ENCODE data around the gene PGBD5.
"Not testable (repeated sequence)": the region's sequence is repeated elsewhere in the genome, so short reads cannot be mapped to it uniquely, and the experiment has no call there.

PGBD5 gene

GRCh38 chr1:230425252-230426091 is 660 bp downstream of the PGBD5 start:
- no peak overlapping the region for H3K27ac ChIP-seq (ENCODE audit: low read depth in 2 of 2, low read length in 2 of 2)
- no peaks in the 10 kb centered on the region for H3K9me3 ChIP-seq (ENCODE audit: control insufficient read depth in 2 of 2, low read length in 2 of 2)
- no peak overlapping the region for H3K9ac ChIP-seq (ENCODE audit: low read depth in 1 of 2, low read length in 2 of 2)
- H3K36me3 ChIP-seq (ENCODE audit: control insufficient read depth in 2 of 2, insufficient read depth in 2 of 2, low read length in 2 of 2), result no peaks in the 10 kb centered on the region
- H3K4me3 ChIP-seq (ENCODE audit: low read length in 2 of 2), result peak overlapping the region; percentile 34 to 61
- H3K27me3 ChIP-seq (ENCODE audit: control insufficient read depth in 2 of 2, insufficient read depth in 2 of 2, low read length in 2 of 2), result peaks cover 26 to 33% of the 10 kb centered on the region in 2 donors
- H3K4me1 ChIP-seq (ENCODE audit: control insufficient read depth in 2 of 2, insufficient read depth in 2 of 2, low read length in 2 of 2), result peaks cover 2 to 12% of the 10 kb centered on the region in 2 donors

DNA sequence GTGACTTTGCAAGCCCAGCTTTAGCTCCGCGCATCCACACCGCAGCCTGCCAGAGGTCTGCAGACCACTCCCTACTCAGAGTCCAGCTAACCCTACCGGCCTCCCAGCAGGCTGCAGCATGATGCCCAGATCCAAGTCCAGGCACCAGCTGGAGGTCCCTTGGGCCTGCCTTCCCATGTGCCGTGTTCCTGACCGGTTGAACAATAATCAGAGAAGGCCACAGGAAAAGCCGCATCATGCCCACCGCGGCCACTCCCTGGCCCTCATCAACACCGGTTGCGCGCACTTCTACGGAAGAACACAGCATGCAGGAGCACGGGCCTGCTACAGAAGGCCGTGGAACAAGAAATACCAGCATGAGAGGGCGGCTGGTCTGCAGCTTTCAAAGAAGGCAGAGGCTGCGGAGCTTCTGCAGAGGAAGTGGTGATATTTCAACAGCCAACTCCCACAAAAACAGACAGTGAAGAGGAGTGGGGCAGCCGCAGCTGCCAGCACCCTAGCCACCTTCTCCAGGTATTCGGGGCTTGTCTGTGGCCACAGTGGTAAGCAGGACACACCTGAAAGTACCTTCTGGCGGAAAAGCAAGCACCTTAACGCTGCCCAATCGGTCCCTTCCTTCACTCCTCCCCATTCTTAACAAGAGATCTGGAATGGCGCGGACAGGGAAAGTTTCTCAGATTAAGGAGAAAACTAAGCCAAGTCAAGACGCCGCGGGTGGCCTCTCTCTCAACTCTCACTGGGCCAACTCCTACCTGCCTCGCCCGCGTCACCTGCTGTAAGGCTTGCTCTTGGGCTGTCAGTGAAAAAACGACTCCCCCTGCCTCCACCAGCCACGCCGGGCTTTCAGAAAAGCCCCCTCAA is 1.5 kb downstream of the PGBD5 start:
- Histone ChIP-seq H3K4me1 (ENCODE audit: control insufficient read depth in 2 of 2, insufficient read depth in 2 of 2, low read length in 2 of 2) (peaks cover 2 to 12% of the 10 kb centered on the region in 2 donors), H3K27me3 (ENCODE audit: control insufficient read depth in 2 of 2, insufficient read depth in 2 of 2, low read length in 2 of 2) (peaks cover 26 to 33% of the 10 kb centered on the region in 2 donors), H3K9me3 (ENCODE audit: control insufficient read depth in 2 of 2, low read length in 2 of 2) (no peaks in the 10 kb centered on the region), H3K9ac (ENCODE audit: low read depth in 1 of 2, low read length in 2 of 2) (peak overlapping the region in 1 of 2 donors; percentile 10), H3K4me3 (ENCODE audit: low read length in 2 of 2) (peak overlapping the region; percentile 34 to 61), H3K27ac (ENCODE audit: low read depth in 2 of 2, low read length in 2 of 2) (no peak overlapping the region), H3K36me3 (ENCODE audit: control insufficient read depth in 2 of 2, insufficient read depth in 2 of 2, low read length in 2 of 2) (no peaks in the 10 kb centered on the region)

DNA sequence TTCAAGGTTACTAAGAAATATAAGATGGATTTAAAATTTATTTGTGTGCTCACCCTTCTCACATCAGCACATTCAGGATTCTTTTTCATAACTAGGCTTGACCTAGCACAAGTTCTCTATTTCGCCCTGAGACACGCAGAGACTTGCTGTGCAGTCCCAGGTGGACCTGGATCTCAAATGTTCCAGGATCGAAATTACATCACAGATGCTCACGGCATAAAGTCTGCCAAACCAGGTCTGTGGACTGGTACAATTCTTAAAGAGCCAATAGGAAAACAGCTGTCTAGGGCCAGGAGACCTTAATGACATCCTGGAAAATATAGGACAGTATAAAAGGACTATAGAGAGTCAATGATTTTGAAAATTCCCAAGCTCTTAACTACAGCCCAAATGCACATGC is 2.2 kb downstream of the PGBD5 start:
- no peak overlapping the region for H3K27ac ChIP-seq (ENCODE audit: low read depth in 2 of 2, low read length in 2 of 2)
- no peak overlapping the region for H3K4me3 ChIP-seq (ENCODE audit: low read length in 2 of 2)
- H3K27me3 ChIP-seq (ENCODE audit: control insufficient read depth in 2 of 2, insufficient read depth in 2 of 2, low read length in 2 of 2), result peaks cover 26 to 33% of the 10 kb centered on the region in 2 donors
- peaks cover 2 to 12% of the 10 kb centered on the region in 2 donors for H3K4me1 ChIP-seq (ENCODE audit: control insufficient read depth in 2 of 2, insufficient read depth in 2 of 2, low read length in 2 of 2)
- no peaks in the 10 kb centered on the region for H3K36me3 ChIP-seq (ENCODE audit: control insufficient read depth in 2 of 2, insufficient read depth in 2 of 2, low read length in 2 of 2)
- H3K9ac ChIP-seq (ENCODE audit: low read depth in 1 of 2, low read length in 2 of 2), result no peak overlapping the region
- H3K9me3 ChIP-seq (ENCODE audit: control insufficient read depth in 2 of 2, low read length in 2 of 2), result no peaks in the 10 kb centered on the region

DNA sequence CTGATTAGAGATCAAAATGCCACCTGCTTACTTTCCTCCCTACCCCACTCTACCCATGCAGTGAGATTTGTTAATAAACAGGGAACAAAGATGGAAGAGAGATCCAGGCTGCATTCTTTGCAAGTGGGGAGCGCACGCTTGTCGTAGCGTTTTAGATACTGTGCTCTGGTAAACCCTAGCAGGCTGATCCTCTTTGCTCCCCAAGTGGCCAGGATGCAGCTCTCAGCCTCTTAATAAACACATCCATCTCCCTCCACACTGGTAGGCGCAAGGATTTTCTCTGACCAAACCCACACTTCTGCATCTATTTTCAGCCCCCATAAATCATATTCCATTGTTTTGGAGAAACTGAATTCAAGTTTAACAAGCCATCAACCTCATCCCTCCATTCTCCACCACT is 2.9 kb downstream of the PGBD5 start:
- Histone ChIP-seq H3K27me3 (ENCODE audit: control insufficient read depth in 2 of 2, insufficient read depth in 2 of 2, low read length in 2 of 2) (peaks cover 26 to 33% of the 10 kb centered on the region in 2 donors), H3K4me1 (ENCODE audit: control insufficient read depth in 2 of 2, insufficient read depth in 2 of 2, low read length in 2 of 2) (peaks cover 2 to 12% of the 10 kb centered on the region in 2 donors), H3K4me3 (ENCODE audit: low read length in 2 of 2) (no peak overlapping the region), H3K27ac (ENCODE audit: low read depth in 2 of 2, low read length in 2 of 2) (no peak overlapping the region), H3K9me3 (ENCODE audit: control insufficient read depth in 2 of 2, low read length in 2 of 2) (no peaks in the 10 kb centered on the region), H3K9ac (ENCODE audit: low read depth in 1 of 2, low read length in 2 of 2) (no peak overlapping the region), H3K36me3 (ENCODE audit: control insufficient read depth in 2 of 2, insufficient read depth in 2 of 2, low read length in 2 of 2) (no peaks in the 10 kb centered on the region)

GRCh38 chr1:230422221-230422981 is 3.7 kb downstream of the PGBD5 start:
- Histone ChIP-seq H3K9me3 (ENCODE audit: control insufficient read depth in 2 of 2, low read length in 2 of 2) (no peaks in the 10 kb centered on the region), H3K4me3 (ENCODE audit: low read length in 2 of 2) (no peak overlapping the region), H3K27me3 (ENCODE audit: control insufficient read depth in 2 of 2, insufficient read depth in 2 of 2, low read length in 2 of 2) (peaks cover 26 to 33% of the 10 kb centered on the region in 2 donors), H3K4me1 (ENCODE audit: control insufficient read depth in 2 of 2, insufficient read depth in 2 of 2, low read length in 2 of 2) (peaks cover 2 to 12% of the 10 kb centered on the region in 2 donors), H3K9ac (ENCODE audit: low read depth in 1 of 2, low read length in 2 of 2) (no peak overlapping the region), H3K36me3 (ENCODE audit: control insufficient read depth in 2 of 2, insufficient read depth in 2 of 2, low read length in 2 of 2) (no peaks in the 10 kb centered on the region), H3K27ac (ENCODE audit: low read depth in 2 of 2, low read length in 2 of 2) (no peak overlapping the region)

DNA sequence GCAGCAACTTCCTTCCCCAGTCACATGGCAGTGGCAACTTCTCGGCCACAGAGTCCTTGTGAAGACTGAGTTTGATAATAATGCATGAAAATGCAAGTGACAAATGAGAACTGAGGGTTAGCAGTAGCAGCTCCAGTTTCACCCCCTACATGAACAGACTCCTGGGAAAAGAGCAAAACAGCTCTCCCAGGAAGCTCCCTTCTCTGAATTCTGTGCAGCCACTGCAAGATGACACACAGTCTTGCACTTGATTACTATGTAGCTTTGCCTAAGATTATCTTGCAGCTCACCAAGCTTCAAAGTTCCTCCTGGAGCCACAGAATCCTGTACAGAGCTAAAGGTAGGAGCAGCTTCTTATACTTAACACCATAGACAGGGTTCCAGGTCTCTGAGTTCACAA is 4.7 kb downstream of the PGBD5 start:
- H3K27me3 ChIP-seq (ENCODE audit: control insufficient read depth in 2 of 2, insufficient read depth in 2 of 2, low read length in 2 of 2), result peaks cover 19 to 31% of the 10 kb centered on the region in 2 donors
- peaks cover 2 to 9% of the 10 kb centered on the region in 2 donors for H3K4me1 ChIP-seq (ENCODE audit: control insufficient read depth in 2 of 2, insufficient read depth in 2 of 2, low read length in 2 of 2)
- H3K36me3 ChIP-seq (ENCODE audit: control insufficient read depth in 2 of 2, insufficient read depth in 2 of 2, low read length in 2 of 2), result no peaks in the 10 kb centered on the region
- H3K9me3 ChIP-seq (ENCODE audit: control insufficient read depth in 2 of 2, low read length in 2 of 2), result no peaks in the 10 kb centered on the region
- no peak overlapping the region for H3K9ac ChIP-seq (ENCODE audit: low read depth in 1 of 2, low read length in 2 of 2)
- no peak overlapping the region for H3K4me3 ChIP-seq (ENCODE audit: low read length in 2 of 2)
- H3K27ac ChIP-seq (ENCODE audit: low read depth in 2 of 2, low read length in 2 of 2), result no peak overlapping the region

GRCh38 chr1:230420372-230420771 is 5.8 kb downstream of the PGBD5 start:
- H3K4me3 ChIP-seq (ENCODE audit: low read length in 2 of 2); H3K36me3 ChIP-seq (ENCODE audit: control insufficient read depth in 2 of 2, insufficient read depth in 2 of 2, low read length in 2 of 2); H3K9me3 ChIP-seq (ENCODE audit: control insufficient read depth in 2 of 2, low read length in 2 of 2); H3K4me1 ChIP-seq (ENCODE audit: control insufficient read depth in 2 of 2, insufficient read depth in 2 of 2, low read length in 2 of 2); H3K9ac ChIP-seq (ENCODE audit: low read depth in 1 of 2, low read length in 2 of 2); H3K27ac ChIP-seq (ENCODE audit: low read depth in 2 of 2, low read length in 2 of 2): not testable (repeated sequence)
- H3K27me3 ChIP-seq (ENCODE audit: control insufficient read depth in 2 of 2, insufficient read depth in 2 of 2, low read length in 2 of 2), result peaks cover 19 to 31% of the 10 kb centered on the region in 2 donors

GRCh38 chr1:230416430-230416829 is 9.7 kb downstream of the PGBD5 start:
- no peak overlapping the region for H3K4me3 ChIP-seq (ENCODE audit: low read length in 2 of 2)
- no peaks in the 10 kb centered on the region for H3K27me3 ChIP-seq (ENCODE audit: control insufficient read depth in 2 of 2, insufficient read depth in 2 of 2, low read length in 2 of 2)
- H3K4me1 ChIP-seq (ENCODE audit: control insufficient read depth in 2 of 2, insufficient read depth in 2 of 2, low read length in 2 of 2), result no peaks in the 10 kb centered on the region
- no peaks in the 10 kb centered on the region for H3K36me3 ChIP-seq (ENCODE audit: control insufficient read depth in 2 of 2, insufficient read depth in 2 of 2, low read length in 2 of 2)
- no peak overlapping the region for H3K9ac ChIP-seq (ENCODE audit: low read depth in 1 of 2, low read length in 2 of 2)
- no peaks in the 10 kb centered on the region for H3K9me3 ChIP-seq (ENCODE audit: control insufficient read depth in 2 of 2, low read length in 2 of 2)
- H3K27ac ChIP-seq (ENCODE audit: low read depth in 2 of 2, low read length in 2 of 2), result no peak overlapping the region

DNA sequence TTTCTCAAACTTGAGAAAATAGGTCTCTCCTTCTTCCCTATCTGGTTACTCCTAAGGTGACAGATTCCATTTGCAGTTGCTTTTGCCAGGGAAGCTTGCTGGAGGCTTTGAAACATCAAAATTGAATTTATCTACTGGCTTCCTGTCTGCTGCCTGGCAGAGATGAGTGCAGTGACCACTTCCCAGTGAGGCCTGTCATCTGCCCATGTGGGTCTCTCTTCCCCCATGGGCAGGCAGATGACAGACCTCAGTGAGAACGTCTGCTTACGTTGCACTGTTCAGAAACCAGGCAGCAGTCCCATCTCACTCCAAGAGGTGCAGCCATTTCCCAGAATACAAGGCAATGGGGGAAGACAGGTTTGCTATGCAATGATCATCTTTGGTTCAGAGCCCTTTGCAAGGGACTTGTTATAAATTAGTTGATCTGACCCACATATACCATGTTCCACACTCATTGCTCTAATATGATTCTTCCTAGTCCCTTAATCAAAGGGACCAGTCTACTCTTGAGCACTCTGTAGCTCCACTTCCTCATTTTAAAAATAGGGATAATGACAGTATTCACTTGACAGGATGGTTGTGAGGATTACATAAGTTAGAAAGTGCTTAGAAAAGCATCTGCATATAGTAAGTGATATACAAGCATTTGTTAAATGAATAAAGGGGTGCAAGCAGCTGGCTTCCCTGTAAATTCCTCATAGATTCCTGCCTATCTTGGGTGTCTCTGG is 10.6 kb downstream of the PGBD5 start:
- no peak overlapping the region for H3K9ac ChIP-seq (ENCODE audit: low read depth in 1 of 2, low read length in 2 of 2)
- H3K4me3 ChIP-seq (ENCODE audit: low read length in 2 of 2), result no peak overlapping the region
- H3K27ac ChIP-seq (ENCODE audit: low read depth in 2 of 2, low read length in 2 of 2), result no peak overlapping the region
- H3K9me3 ChIP-seq (ENCODE audit: control insufficient read depth in 2 of 2, low read length in 2 of 2), result no peaks in the 10 kb centered on the region
- H3K27me3 ChIP-seq (ENCODE audit: control insufficient read depth in 2 of 2, insufficient read depth in 2 of 2, low read length in 2 of 2), result no peaks in the 10 kb centered on the region
- no peaks in the 10 kb centered on the region for H3K4me1 ChIP-seq (ENCODE audit: control insufficient read depth in 2 of 2, insufficient read depth in 2 of 2, low read length in 2 of 2)
- no peaks in the 10 kb centered on the region for H3K36me3 ChIP-seq (ENCODE audit: control insufficient read depth in 2 of 2, insufficient read depth in 2 of 2, low read length in 2 of 2)
